Sigmoid colon (tissue), 3 donors: ENCODE data around the gene RPS6KA6.

ENCODE experiments used
- CTCF ChIP-seq, 4 experiments: fragments of 450-650 bp in 3 of 4; fragments of 200-600 bp in 1 of 4; IDR thresholded peaks; one replicate each; pipeline ENCODE4 v1.5.1; 2016 to 2019; ENCODE audit warnings: antibody characterized with exemption in 4 of 4, mild to moderate bottlenecking in 3 of 4, moderate library complexity in 2 of 4
- POLR2A ChIP-seq, 2 donors: fragments of 450-650 bp; IDR thresholded peaks; one replicate each; pipeline ENCODE4 v1.6.1; 2016; ENCODE audit warnings: antibody characterized with exemption in 2 of 2, mild to moderate bottlenecking in 2 of 2, moderate library complexity in 2 of 2

GRCh38 chrX:84197550-84197949, 9.6 kb upstream of the RPS6KA6 start:
- no peak for TF ChIP-seq CTCF (IDR thresholded peaks at IDR 0.05)
- TF ChIP-seq POLR2A (IDR thresholded peaks at IDR 0.05): no peak
